C4-2B (cell line): ENCODE data around the gene MXD3.

Experiments used
- CTCF ChIP-seq: fragments of 450-650 bp; conservative IDR thresholded peaks from 2 replicates; pipeline ENCODE4 v1.5.1; 2017; ENCODE audit warnings: mild to moderate bottlenecking
- ZFX ChIP-seq: fragments of 450-650 bp; IDR thresholded peaks from 2 replicates; pipeline ENCODE4 v1.6.1; 2017

- TF ChIP-seq ZFX (no peak), CTCF (no peak)
These were observed 17.0 kb upstream of the MXD3 start for GRCh38 chr5:177328545-177329231.
